HepG2 (cell line): ENCODE results near the gene CENPE. TPM values are rescaled to one million over a fixed set of nuclear protein-coding genes. Genes with fewer than 3 reads are reported as not detected.

Experiments used
- AKAP8 ChIP-seq: sonication (generic); formaldehyde crosslinking; IDR thresholded peaks from 2 replicates; pipeline ENCODE4 v1.5.1; 2020; ENCODE audit warnings: mild to moderate bottlenecking, missing genetic modification reagents
- CBX1 ChIP-seq: IDR thresholded peaks from one replicate; pipeline ENCODE4 v1.6.1; 2016; ENCODE audit warnings: antibody characterized with exemption, low read depth
- EZH2 ChIP-seq: conservative IDR thresholded peaks from 2 replicates; pipeline ENCODE4 v1.6.1; 2012; ENCODE audit warnings: mild to moderate bottlenecking, low read depth, low read length, moderate library complexity
- GMEB1 ChIP-seq: sonication (generic); formaldehyde crosslinking; IDR thresholded peaks from 2 replicates; pipeline ENCODE4 v1.5.1; 2020; ENCODE audit warnings: missing genetic modification reagents, mild to moderate bottlenecking, borderline replicate concordance
- NFE2L1 ChIP-seq: sonication (generic); formaldehyde crosslinking; IDR thresholded peaks from 2 replicates; pipeline ENCODE4 v1.4.0; 2020; ENCODE audit warnings: missing genetic modification reagents, mild to moderate bottlenecking, borderline replicate concordance
- NR2F6 ChIP-seq, 2 experiments: IDR thresholded peaks; 2 replicates each; pipeline ENCODE4 v1.6.1; 2016; ENCODE audit warnings: antibody characterized with exemption in 1 of 2, mild to moderate bottlenecking in 1 of 2
- PLRG1 ChIP-seq: fragments of 450-650 bp; conservative IDR thresholded peaks from 2 replicates; pipeline ENCODE4 v1.6.1; 2016
- PPARG ChIP-seq: conservative IDR thresholded peaks from 2 replicates; pipeline ENCODE4 v1.6.1; 2016; ENCODE audit warnings: missing biosample characterization, missing genetic modification reagents
- PRMT3 ChIP-seq: sonication (generic); formaldehyde crosslinking; IDR thresholded peaks from 2 replicates; pipeline ENCODE4 v1.8.1; 2022; ENCODE audit warnings: low read depth, mild to moderate bottlenecking, moderate library complexity, missing genetic modification reagents, borderline replicate concordance
- SNAI1 ChIP-seq: sonication (generic); formaldehyde crosslinking; IDR thresholded peaks from 2 replicates; pipeline ENCODE4 v1.5.0; 2020; ENCODE audit warnings: mild to moderate bottlenecking, missing genetic modification reagents, borderline replicate concordance
- TARDBP ChIP-seq: sonication (generic); formaldehyde crosslinking; IDR thresholded peaks from 2 replicates; pipeline ENCODE4 v1.8.0; 2022; ENCODE audit warnings: mild to moderate bottlenecking, missing genetic modification reagents
- TCF7L2 ChIP-seq: IDR thresholded peaks from 2 replicates; pipeline ENCODE4 v1.6.1; 2011; ENCODE audit warnings: mild to moderate bottlenecking, low read depth, low read length, moderate library complexity
- TERF1 ChIP-seq: sonication (generic); formaldehyde crosslinking; IDR thresholded peaks from 2 replicates; pipeline ENCODE4 v1.8.0; 2022; ENCODE audit warnings: mild to moderate bottlenecking, missing genetic modification reagents, moderate library complexity
- THAP8 ChIP-seq: sonication (generic); formaldehyde crosslinking; IDR thresholded peaks from 2 replicates; pipeline ENCODE4 v1.5.1; 2020; ENCODE audit warnings: missing genetic modification reagents, mild to moderate bottlenecking, borderline replicate concordance
- ZBTB3 ChIP-seq: sonication (generic); formaldehyde crosslinking; IDR thresholded peaks from 2 replicates; pipeline ENCODE4 v1.4.0; 2020; ENCODE audit warnings: low read depth, mild to moderate bottlenecking, moderate library complexity, missing genetic modification reagents, borderline replicate concordance
- ZNF121 ChIP-seq: sonication (generic); formaldehyde crosslinking; IDR thresholded peaks from 2 replicates; pipeline ENCODE4 v1.5.0; 2020; ENCODE audit warnings: mild to moderate bottlenecking, missing genetic modification reagents
- ZNF138 ChIP-seq: sonication (generic); formaldehyde crosslinking; IDR thresholded peaks from 2 replicates; pipeline ENCODE4 v1.5.0; 2020; ENCODE audit warnings: mild to moderate bottlenecking, low read depth, missing genetic modification reagents
- ZNF17 ChIP-seq: sonication (generic); formaldehyde crosslinking; IDR thresholded peaks from 2 replicates; pipeline ENCODE4 v1.5.0; 2020; ENCODE audit warnings: mild to moderate bottlenecking, missing genetic modification reagents
- ZNF235 ChIP-seq: sonication (generic); formaldehyde crosslinking; IDR thresholded peaks from 2 replicates; pipeline ENCODE4 v1.8.1; 2023; ENCODE audit warnings: mild to moderate bottlenecking, missing genetic modification reagents, borderline replicate concordance
- ZNF256 ChIP-seq: sonication (generic); formaldehyde crosslinking; conservative IDR thresholded peaks from 2 replicates; pipeline ENCODE4 v1.4.0; 2020; ENCODE audit warnings: missing genetic modification reagents
- ZNF678 ChIP-seq: sonication (generic); formaldehyde crosslinking; IDR thresholded peaks from 2 replicates; pipeline ENCODE4 v1.4.0; 2020; ENCODE audit warnings: mild to moderate bottlenecking, missing genetic modification reagents
- ZNF776 ChIP-seq: sonication (generic); formaldehyde crosslinking; IDR thresholded peaks from 2 replicates; pipeline ENCODE4 v1.4.0; 2020; ENCODE audit warnings: mild to moderate bottlenecking, missing genetic modification reagents
- ZNF777 ChIP-seq: sonication (generic); formaldehyde crosslinking; IDR thresholded peaks from 2 replicates; pipeline ENCODE4 v1.4.0; 2020; ENCODE audit warnings: missing genetic modification reagents
- polyA plus RNA-seq, 8 experiments: library from polyadenylated mRNA; depleted of rRNA in 3 of 8; stranded (reverse) in 7 of 8; unstranded in 1 of 8; fragments of >200 nt; fragmentation: Illumina TruSeq in 4 of 8; extraction: Trizol in 4 of 8; gene quantifications; 2 replicates each; pipeline versions ENCODE4 v1.2.1 to v1.2.3, GENCODE V29; 2011 to 2016; ENCODE audit warnings: low read depth in 4 of 8, missing spikeins in 1 of 8, mixed read lengths in 1 of 8; ENCODE audit not compliant: insufficient read depth in 1 of 8
- total RNA-seq, 5 experiments: library from RNA; depleted of rRNA; stranded (reverse); fragments of >200 nt; fragmentation: Illumina TruSeq; extraction: Trizol; gene quantifications; 2 replicates each; pipeline ENCODE4 v1.2.3, GENCODE V29; 2016; ENCODE audit warnings: low read depth in 1 of 5

The CENPE gene
- total and polyA plus RNA-seq, 2 of the 13 experiments (the other 11 are each of a cell fraction or from before 2014, with no cell fraction given): 2.1 to 19.8 TPM

- TF ChIP-seq CBX1: no peak
- 0 out of 2 replicates have a peak, but pooled peaks have one; percentile 29 for TF ChIP-seq NFE2L1 (CRISPR knock-in tag)
- no peak for TF ChIP-seq PLRG1
- peak; percentile 74 for TF ChIP-seq ZNF777 (CRISPR knock-in tag)
- no peak for TF ChIP-seq ZNF121 (CRISPR knock-in tag)
- TF ChIP-seq THAP8 (CRISPR knock-in tag): peak; percentile 22; the same call in 1 of the 2 replicates
- peak; percentile 42; the same call in 1 of the 2 replicates for TF ChIP-seq TERF1 (CRISPR knock-in tag)
- TF ChIP-seq SNAI1 (CRISPR knock-in tag): no peak
- TF ChIP-seq EZH2: no peak
- TF ChIP-seq NR2F6 (IDR thresholded peaks at IDR 0.05): no peak
- 0 out of 2 replicates have a peak, but pooled peaks have one; percentile 4 for TF ChIP-seq NR2F6 (CRISPR knock-in tag; IDR thresholded peaks at IDR 0.05)
- TF ChIP-seq ZNF138 (CRISPR knock-in tag): peak; percentile 79; the same call in 1 of the 2 replicates
- TF ChIP-seq ZNF235 (CRISPR knock-in tag): no peak
- 0 out of 2 replicates have a peak, but pooled peaks have one; percentile 10 for TF ChIP-seq PPARG (CRISPR knock-in tag)
- no peak for TF ChIP-seq ZNF17 (CRISPR knock-in tag)
- no peak for TF ChIP-seq ZNF256 (CRISPR knock-in tag)
- no peak for TF ChIP-seq ZBTB3
- peak; percentile 72; the same call in 1 of the 2 replicates for TF ChIP-seq ZNF678 (CRISPR knock-in tag)
- peak; percentile 38; the same call in 1 of the 2 replicates for TF ChIP-seq TARDBP (CRISPR knock-in tag)
- TF ChIP-seq GMEB1 (CRISPR knock-in tag): 0 out of 2 replicates have a peak, but pooled peaks have one; percentile 20
- no peak for TF ChIP-seq TCF7L2
- no peak for TF ChIP-seq PRMT3 (CRISPR knock-in tag)
- 0 out of 2 replicates have a peak, but pooled peaks have one; percentile 60 for TF ChIP-seq ZNF776 (CRISPR knock-in tag)
- TF ChIP-seq AKAP8 (CRISPR knock-in tag): peak; percentile 78; the same call in 1 of the 2 replicates
Observed at GRCh38 chr4:103075894-103076746, 122.0 kb downstream of the CENPE start (continued).
